Endometrial microvascular endothelial cells (primary cell): ENCODE data around the gene ZNF451. TPM values are rescaled to one million over a fixed set of nuclear protein-coding genes. Genes with fewer than 3 reads are reported as not detected.
"Not testable (repeated sequence)": the region's sequence is repeated elsewhere in the genome, so short reads cannot be mapped to it uniquely, and the experiment has no call there.

ENCODE experiments used
- in situ Hi-C: cut with HindIII; loops from 2 replicates; pipeline ENCODE4 v1.10.0; 2017; ENCODE audit warnings: low sequenced_read_pairs, low pct_unique_long_range_greater_than_20kb; ENCODE audit errors: inconsistent ontology term
- total RNA-seq: library from RNA; depleted of rRNA; stranded (reverse); fragments of >200 nt; gene quantifications from one replicate; pipeline ENCODE4 v1.2.3, GENCODE V29; 2015; ENCODE audit errors: inconsistent ontology term

Gene ZNF451, protein sequence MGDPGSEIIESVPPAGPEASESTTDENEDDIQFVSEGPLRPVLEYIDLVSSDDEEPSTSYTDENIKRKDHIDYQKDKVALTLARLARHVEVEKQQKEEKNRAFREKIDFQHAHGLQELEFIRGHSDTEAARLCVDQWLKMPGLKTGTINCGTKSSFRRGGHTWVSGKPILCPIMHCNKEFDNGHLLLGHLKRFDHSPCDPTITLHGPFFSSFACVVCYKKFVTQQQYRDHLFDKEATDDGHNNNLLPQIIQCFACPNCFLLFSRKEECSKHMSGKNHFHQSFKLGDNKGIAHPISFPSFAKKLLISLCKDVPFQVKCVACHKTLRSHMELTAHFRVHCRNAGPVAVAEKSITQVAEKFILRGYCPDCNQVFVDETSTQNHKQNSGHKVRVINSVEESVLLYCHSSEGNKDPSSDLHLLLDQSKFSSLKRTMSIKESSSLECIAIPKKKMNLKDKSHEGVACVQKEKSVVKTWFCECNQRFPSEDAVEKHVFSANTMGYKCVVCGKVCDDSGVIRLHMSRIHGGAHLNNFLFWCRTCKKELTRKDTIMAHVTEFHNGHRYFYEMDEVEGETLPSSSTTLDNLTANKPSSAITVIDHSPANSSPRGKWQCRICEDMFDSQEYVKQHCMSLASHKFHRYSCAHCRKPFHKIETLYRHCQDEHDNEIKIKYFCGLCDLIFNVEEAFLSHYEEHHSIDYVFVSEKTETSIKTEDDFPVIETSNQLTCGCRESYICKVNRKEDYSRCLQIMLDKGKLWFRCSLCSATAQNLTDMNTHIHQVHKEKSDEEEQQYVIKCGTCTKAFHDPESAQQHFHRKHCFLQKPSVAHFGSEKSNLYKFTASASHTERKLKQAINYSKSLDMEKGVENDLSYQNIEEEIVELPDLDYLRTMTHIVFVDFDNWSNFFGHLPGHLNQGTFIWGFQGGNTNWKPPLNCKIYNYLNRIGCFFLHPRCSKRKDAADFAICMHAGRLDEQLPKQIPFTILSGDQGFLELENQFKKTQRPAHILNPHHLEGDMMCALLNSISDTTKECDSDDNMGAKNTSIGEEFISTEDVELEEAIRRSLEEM
- 32.0 TPM for total RNA-seq

DNA sequence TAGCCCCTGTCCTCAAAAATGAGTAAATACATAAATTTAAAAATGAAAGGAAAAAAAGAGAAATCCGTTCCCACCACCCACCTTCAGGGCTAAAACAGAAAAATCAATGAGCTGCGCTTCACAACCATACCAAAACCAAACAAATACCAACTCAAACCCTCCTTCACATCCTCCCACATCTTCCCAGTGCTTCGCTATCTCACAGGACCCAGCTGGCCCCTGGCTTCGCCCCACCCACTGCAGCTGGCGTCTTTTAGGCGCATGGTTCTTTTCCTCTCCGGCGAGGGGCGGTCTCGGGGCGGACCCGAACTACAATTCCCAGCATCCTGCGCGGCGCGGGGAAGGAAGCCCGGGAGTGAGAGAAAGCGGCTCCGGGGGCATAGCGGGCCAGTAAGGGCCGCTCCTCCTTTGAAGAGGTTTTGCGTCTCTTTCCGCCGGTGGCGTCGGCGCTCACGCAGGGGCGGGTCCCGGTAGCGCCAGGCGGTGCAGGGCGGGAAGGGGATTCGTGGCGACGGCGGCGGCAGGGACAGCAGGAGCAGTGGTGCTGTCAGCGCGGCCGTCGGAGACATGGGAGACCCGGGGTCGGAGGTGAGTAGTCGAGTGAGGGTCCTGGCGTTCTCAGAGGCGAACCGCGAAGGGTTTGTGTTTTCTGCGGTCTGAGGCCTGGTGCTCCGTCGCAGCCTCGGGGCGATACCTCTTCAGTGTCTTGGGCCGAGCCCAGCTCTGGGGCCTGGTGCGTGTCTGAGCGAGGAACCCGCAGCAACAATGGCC lies at the start of gene ZNF451:
ZNF451 (plus strand) TSS at position 502 of the 771 bp plus-strand sequence; CDS start at position 568, 66 bp downstream.
- in situ Hi-C loops = no loop called here

DNA sequence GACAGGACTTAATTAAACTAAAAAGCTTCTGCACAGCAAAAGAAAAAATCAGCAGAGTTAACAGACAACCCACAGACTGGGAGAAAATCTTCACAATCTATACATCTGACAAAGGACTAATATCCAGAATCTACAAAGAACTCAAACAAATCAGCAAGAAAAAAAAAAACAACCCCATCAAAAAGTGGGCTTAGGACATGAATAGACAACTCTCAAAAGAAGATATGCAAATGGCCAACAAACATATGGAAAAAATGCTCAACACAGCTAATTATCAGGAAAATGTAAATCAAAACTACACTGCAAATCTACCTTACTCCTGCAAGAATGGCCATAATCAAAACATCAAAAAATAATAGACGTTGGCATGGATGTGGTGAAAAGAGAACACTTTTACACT lies 45.9 kb upstream of the ZNF451 start:
- in situ Hi-C loops = not testable (repeated sequence)

DNA sequence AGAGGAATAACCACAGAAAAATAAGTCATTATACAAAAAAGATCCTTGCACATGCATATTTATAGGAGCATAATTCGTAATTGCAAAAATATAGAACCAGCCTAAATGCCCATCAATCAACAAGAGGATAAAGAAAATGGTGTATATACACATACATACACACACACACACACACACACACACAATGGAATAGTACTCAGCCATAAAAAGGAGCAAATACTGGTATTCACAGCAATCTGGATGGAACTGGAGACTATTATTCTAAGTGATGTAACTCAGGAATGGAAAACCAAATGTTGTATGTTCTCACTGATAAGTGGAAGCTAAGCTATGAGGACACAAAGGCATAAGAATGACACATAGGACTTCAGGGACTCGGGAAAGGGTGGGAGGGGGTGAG lies 45.4 kb upstream of the ZNF451 start:
- in situ Hi-C loops = no loop called here

GRCh38 chr6:57046332-57047256 lies 43.4 kb upstream of the ZNF451 start, which contains the start of gene KIAA1586:
Gene KIAA1586, plus strand, starts transcription at chr6:57046693. Its CDS starts 63 bp downstream, at chr6:57046756.
- in situ Hi-C loops = not testable (repeated sequence)

GRCh38 chr6:57047257-57047585 lies 42.8 kb upstream of the ZNF451 start:
- in situ Hi-C loops = not testable (repeated sequence)

GRCh38 chr6:57047859-57048258 lies 42.1 kb upstream of the ZNF451 start:
- in situ Hi-C loops = not testable (repeated sequence)

- in situ Hi-C loops = no loop called here
Observed at GRCh38 chr6:57048577-57048976, 41.4 kb upstream of the ZNF451 start.

DNA sequence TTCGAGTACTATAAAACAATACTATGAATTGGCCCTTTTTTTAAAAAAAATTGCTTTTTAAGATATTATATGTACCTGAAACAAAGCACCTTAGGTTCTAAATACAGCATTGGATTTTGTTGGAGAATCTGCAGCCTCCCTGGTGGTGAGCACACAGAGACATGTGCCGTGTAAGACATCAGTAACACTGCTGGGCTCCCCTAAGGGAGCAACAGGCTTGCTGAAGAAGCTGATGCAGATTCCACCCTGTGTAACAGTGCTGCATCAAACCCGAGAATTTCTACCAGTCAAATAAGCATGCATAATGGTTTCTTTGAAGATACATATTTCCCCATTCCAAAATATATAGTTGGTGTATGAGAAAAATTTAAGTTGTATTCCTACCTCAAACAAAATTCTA lies 26.1 kb upstream of the ZNF451 start:
- in situ Hi-C loops = no loop called here

GRCh38 chr6:57064809-57065208 lies 25.2 kb upstream of the ZNF451 start:
- in situ Hi-C loops = no loop called here

GRCh38 chr6:57068061-57068460 lies 21.9 kb upstream of the ZNF451 start:
- in situ Hi-C loops = no loop called here

GRCh38 chr6:57069228-57069627 lies 20.8 kb upstream of the ZNF451 start:
- in situ Hi-C loops = no loop called here

DNA sequence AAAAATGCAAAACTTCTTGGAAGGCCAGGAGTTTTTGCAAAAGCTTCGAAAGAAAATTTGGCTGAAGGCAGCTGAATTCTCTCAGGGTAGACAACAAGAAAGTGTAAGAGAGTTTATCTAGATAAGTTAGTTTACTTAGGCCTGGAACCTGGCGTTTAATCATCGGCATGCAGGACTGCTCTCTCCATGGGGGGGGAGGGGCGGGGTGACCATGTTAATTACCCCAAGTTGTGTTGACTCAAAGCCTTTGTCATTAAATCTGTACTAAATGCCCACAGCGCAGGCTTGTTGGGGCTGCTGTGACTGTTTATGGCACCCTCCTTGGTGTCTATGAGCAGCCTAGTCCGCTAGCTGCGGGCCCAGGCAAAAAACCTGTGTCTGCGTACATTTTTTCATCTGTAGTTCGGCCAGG lies 20.1 kb upstream of the ZNF451 start:
- in situ Hi-C loops = no loop called here

DNA sequence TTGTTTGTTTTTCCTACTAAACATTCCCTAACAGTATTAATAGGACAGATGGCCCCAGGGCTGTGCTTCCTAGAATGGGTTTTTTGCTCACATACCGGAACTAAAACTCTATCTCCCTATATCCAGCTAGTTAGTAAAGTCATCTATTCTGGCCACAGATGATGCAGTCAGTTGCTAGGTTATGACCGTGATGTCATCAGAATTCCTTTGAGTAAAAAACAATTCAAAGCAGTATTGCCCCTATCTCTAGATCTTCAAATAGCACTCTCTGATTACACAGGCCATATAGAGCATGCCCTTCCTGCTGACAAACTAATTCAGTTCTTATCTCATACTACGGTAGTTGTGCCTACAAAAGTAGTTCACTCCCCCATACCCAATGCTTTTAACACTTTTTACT lies 17.9 kb upstream of the ZNF451 start:
- in situ Hi-C loops = no loop called here

GRCh38 chr6:57074383-57074782 lies 15.6 kb upstream of the ZNF451 start:
- in situ Hi-C loops = no loop called here

DNA sequence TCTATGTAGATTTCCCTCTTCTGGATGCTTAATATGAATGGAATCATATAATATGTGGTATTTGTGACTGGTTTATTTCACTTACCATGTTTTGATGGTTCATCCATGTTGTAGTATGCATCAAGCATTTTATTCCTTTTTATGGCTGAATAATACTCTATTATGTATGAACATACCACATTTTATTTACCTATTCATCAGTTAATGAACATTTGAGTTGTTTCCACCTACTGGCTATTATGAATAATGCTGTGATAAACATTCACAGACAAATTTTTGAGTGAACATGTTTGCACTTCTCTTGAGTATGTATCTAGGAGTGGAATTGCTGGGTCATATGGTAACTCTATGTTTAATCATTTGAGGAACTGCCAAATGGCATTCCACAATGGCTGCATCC lies 14.9 kb upstream of the ZNF451 start:
- in situ Hi-C loops = no loop called here

- in situ Hi-C loops = no loop called here
Observed at GRCh38 chr6:57078531-57079207, 11.3 kb upstream of the ZNF451 start.

DNA sequence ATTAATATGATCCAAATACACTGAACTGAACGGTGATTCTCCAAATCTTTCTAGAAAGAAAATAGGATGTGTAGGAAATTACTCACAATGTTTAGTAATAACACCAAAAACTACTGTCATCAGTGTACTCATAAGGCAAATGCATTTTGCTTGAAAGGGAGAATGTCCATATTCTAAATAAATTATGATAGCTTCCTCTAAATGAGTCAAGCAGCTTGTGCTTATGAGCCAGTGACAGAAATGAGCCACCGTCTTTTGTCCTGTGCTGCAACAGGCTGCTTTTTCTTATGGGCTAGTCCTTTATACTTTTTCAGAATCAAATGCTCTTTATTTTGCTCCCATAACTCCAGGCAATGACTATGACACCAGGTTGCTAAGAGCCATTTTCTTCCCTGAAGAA lies 4.5 kb upstream of the ZNF451 start:
- in situ Hi-C loops = no loop called here
